Trophoblast cell (in vitro differentiated cells and primary cell): Measurements from ENCODE around the gene CLPSL1.
A peak's percentile ranks its signal among the peaks of the same experiment; 100 is the strongest.

Experiments
- DNase-seq, 2 donors: peaks; one replicate each; pipeline ENCODE4 v3.0.0-alpha.2; 2016
- H2AFZ ChIP-seq: 2 replicates; pipeline ENCODE4 v1.6.1; 2013; ENCODE audit warnings: low read length, moderate library complexity, mild to moderate bottlenecking; ENCODE audit not compliant: insufficient read depth, poor library complexity
- H2AK5ac ChIP-seq: 2 replicates; pipeline ENCODE4 v1.6.1; 2013; ENCODE audit warnings: mild to moderate bottlenecking, low read length
- H2BK120ac ChIP-seq: 2 replicates; pipeline ENCODE4 v1.6.1; 2013; ENCODE audit warnings: low read length, mild to moderate bottlenecking, moderate library complexity; ENCODE audit not compliant: insufficient read depth, poor library complexity
- H2BK12ac ChIP-seq: 2 replicates; pipeline ENCODE4 v1.6.1; 2013; ENCODE audit warnings: mild to moderate bottlenecking, low read length, moderate library complexity
- H2BK5ac ChIP-seq: 2 replicates; pipeline ENCODE4 v1.6.1; 2013; ENCODE audit warnings: low read length, low read depth, moderate library complexity, mild to moderate bottlenecking; ENCODE audit not compliant: poor library complexity
- H3K14ac ChIP-seq: 2 replicates; pipeline ENCODE4 v1.6.1; 2013; ENCODE audit warnings: mild to moderate bottlenecking, low read length
- H3K18ac ChIP-seq: 2 replicates; pipeline ENCODE4 v1.6.1; 2013; ENCODE audit warnings: mild to moderate bottlenecking, low read length
- H3K23ac ChIP-seq: 2 replicates; pipeline ENCODE4 v1.6.1; 2013; ENCODE audit warnings: low read length
- H3K27ac ChIP-seq: 2 replicates; pipeline ENCODE4 v1.5.1; 2013; ENCODE audit warnings: low read depth, mild to moderate bottlenecking, inconsistent platforms, low read length, moderate library complexity
- H3K27me3 ChIP-seq: 2 replicates; pipeline ENCODE4 v1.6.1; 2013; ENCODE audit warnings: inconsistent platforms, mild to moderate bottlenecking, low read length, moderate library complexity; ENCODE audit not compliant: insufficient read depth
- H3K36me3 ChIP-seq, 2 experiments: 1 replicate in 1 of 2; 2 replicates in 1 of 2; pipeline ENCODE4 v1.6.1; 2013; ENCODE audit warnings: low read length in 2 of 2, mild to moderate bottlenecking in 2 of 2, moderate library complexity in 1 of 2; ENCODE audit not compliant: insufficient read depth in 2 of 2, control insufficient read depth in 1 of 2
- H3K4ac ChIP-seq: 2 replicates; pipeline ENCODE4 v1.6.1; 2013; ENCODE audit warnings: low read depth, mild to moderate bottlenecking, low read length, moderate library complexity
- H3K4me1 ChIP-seq, 2 experiments: 1 replicate in 1 of 2; 2 replicates in 1 of 2; pipeline ENCODE4 v1.6.1; 2013; ENCODE audit warnings: low read length in 2 of 2, mild to moderate bottlenecking in 2 of 2, moderate library complexity in 1 of 2; ENCODE audit not compliant: insufficient read depth in 2 of 2, control insufficient read depth in 1 of 2
- H3K4me2 ChIP-seq: 2 replicates; pipeline ENCODE4 v1.6.1; 2013; ENCODE audit warnings: inconsistent platforms, mild to moderate bottlenecking, low read length, moderate library complexity
- H3K4me3 ChIP-seq: 2 replicates; pipeline ENCODE4 v1.5.1; 2013; ENCODE audit warnings: mild to moderate bottlenecking, low read depth, low read length, inconsistent platforms
- H3K79me1 ChIP-seq: one replicate; pipeline ENCODE4 v1.6.1; 2013; ENCODE audit warnings: low read length
- H3K79me2 ChIP-seq: 2 replicates; pipeline ENCODE4 v1.6.1; 2013; ENCODE audit warnings: low read length, mild to moderate bottlenecking; ENCODE audit not compliant: control insufficient read depth, insufficient read depth, poor library complexity
- H3K9ac ChIP-seq: 2 replicates; pipeline ENCODE4 v1.6.1; 2013; ENCODE audit warnings: mild to moderate bottlenecking, low read length
- H3K9me3 ChIP-seq: 2 replicates; pipeline ENCODE4 v1.6.1; 2013; ENCODE audit warnings: low read depth, mild to moderate bottlenecking, control low read depth, inconsistent platforms, low read length; ENCODE audit not compliant: insufficient read depth
- H4K12ac ChIP-seq: 2 replicates; pipeline ENCODE4 v1.6.1; 2013; ENCODE audit warnings: low read depth, mild to moderate bottlenecking, low read length, moderate library complexity
- H4K8ac ChIP-seq: 2 replicates; pipeline ENCODE4 v1.6.1; 2013; ENCODE audit warnings: low read depth, mild to moderate bottlenecking, low read length, moderate library complexity
- H4K91ac ChIP-seq: one replicate; pipeline ENCODE4 v1.6.1; 2013; ENCODE audit warnings: low read depth, mild to moderate bottlenecking, low read length, moderate library complexity
- WGBS: extraction: QIAGEN DNeasy Blood & Tissue Kit; methylation state at CpG from one replicate; pipeline ENCODE4 v1.1.7; 2013; ENCODE audit warnings: missing lambda C conversion rate; ENCODE audit not compliant: insufficient read length, insufficient coverage; ENCODE audit errors: extremely low coverage; 5-methylcytosine and 5-hydroxymethylcytosine counted together

The CLPSL1 gene

DNA sequence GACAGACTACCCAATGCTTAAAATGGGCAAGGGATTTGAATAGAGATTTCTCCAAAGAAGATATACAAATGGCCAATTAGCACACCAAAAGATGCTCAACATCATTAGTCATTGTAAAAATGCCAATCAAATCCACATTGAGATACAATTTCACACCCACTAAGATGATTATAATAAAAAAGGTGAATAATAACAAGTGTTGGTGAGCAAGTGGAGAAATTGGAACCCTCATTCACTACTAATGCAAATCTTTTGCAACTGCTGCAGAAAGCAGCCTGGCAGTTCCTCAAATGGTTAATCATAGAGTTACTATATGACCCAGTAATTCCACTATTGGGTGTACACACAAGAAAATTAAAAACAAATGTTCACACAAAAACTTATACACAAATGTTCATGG lies 36.7 kb downstream of the CLPSL1 start:
- Histone ChIP-seq H3K4me3 (no peak overlapping the region), H2BK5ac (no peak overlapping the region), H3K9me3 (no peaks in the 10 kb centered on the region)

DNA sequence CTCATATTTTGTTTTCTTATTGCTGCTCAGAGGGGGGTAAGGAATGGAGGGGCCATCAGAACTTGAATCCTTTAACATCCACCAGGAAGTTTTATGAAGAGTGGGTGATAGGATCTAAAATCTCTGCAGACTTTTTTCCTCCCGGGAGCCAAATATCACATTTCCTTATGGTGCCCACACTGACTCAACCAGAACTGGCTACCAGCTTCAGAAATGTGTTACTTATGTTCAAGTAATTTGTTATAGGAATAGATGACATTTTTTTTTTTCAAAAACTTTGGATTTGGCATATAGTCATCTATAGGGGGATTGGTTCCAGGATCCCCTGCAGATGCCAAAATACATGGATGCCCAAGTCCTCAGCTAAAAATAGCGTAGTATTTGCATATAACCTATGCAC lies 42.8 kb downstream of the CLPSL1 start:
- no peak overlapping the region for H2BK120ac ChIP-seq

More for the DNA sequence above, 36.7 kb downstream of the CLPSL1 start:
- H4K91ac ChIP-seq = no peak overlapping the region
- H2BK12ac ChIP-seq = no peak overlapping the region
- H2AFZ ChIP-seq = no peak overlapping the region
- no peak overlapping the region for H3K27ac ChIP-seq
- DNase-seq = no peak
- H3K4me2 ChIP-seq = no peak overlapping the region
- H2AK5ac ChIP-seq = no peak overlapping the region
- no peak overlapping the region for H3K9ac ChIP-seq
- H3K18ac ChIP-seq = no peak overlapping the region
- H4K8ac ChIP-seq = no peak overlapping the region
- no peaks in the 10 kb centered on the region for H3K27me3 ChIP-seq
- H3K23ac ChIP-seq = no peak overlapping the region
- no peaks in the 10 kb centered on the region for H3K4me1 ChIP-seq
- H3K4ac ChIP-seq = no peak overlapping the region
- H4K12ac ChIP-seq = no peak overlapping the region
- no peaks in the 10 kb centered on the region for H3K79me1 ChIP-seq
- H3K36me3 ChIP-seq = no peaks in the 10 kb centered on the region
- no peaks in the 10 kb centered on the region for H3K79me2 ChIP-seq
- no peak overlapping the region for H2BK120ac ChIP-seq
- H3K14ac ChIP-seq = no peak overlapping the region

DNA sequence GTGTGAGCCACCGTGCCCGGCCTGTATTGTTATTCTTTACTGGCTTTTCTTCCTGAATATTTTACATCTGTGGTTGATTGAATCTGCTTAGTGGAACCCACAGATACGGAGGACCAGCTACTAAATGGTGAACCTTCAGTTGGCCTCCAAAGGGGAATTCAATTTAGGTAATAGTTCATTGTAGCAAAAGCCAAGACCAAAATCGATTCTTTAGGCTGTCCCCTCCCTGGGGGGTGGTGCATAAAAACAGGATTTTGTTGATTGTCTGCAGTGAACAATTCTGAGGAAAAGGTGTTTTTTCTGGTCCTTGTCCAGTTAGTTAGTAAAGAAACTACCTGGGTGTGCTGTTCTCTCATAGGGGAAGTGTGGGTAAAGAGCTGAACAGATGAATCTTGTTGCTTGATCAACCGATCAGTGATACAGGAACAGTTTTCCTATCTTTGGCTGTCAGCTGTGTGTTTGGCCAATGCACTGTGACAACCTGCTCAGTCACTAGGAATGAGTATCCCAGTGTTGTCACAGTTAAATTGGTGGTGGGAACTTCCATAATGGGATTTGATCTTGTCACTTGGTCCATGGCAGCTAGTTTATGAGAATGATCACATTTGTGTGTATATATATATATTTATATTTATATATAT lies 43.9 kb downstream of the CLPSL1 start:
- Histone ChIP-seq H2BK12ac (no peak overlapping the region), H2AK5ac (no peak overlapping the region), H3K9ac (no peak overlapping the region), H3K79me2 (no peaks in the 10 kb centered on the region), H3K18ac (no peak overlapping the region), H3K14ac (no peak overlapping the region), H3K4me2 (no peak overlapping the region), H4K91ac (no peak overlapping the region), H3K4me1 (no peaks in the 10 kb centered on the region), H3K23ac (no peak overlapping the region), H2AFZ (no peak overlapping the region), H3K36me3 (no peaks in the 10 kb centered on the region), H3K4ac (no peak overlapping the region), H4K8ac (no peak overlapping the region), H4K12ac (no peak overlapping the region), H2BK120ac (no peak overlapping the region), H3K79me1 (no peaks in the 10 kb centered on the region), H3K9me3 (no peaks in the 10 kb centered on the region), H3K4me3 (no peak overlapping the region), H3K27ac (no peak overlapping the region), H2BK5ac (no peak overlapping the region), H3K27me3 (no peaks in the 10 kb centered on the region)
- no peak for DNase-seq
- WGBS = no CpG with 5 or more reads among the region's 5 CpGs

More for the DNA sequence above, 42.8 kb downstream of the CLPSL1 start:
- Histone ChIP-seq H4K91ac (no peak overlapping the region), H3K4me1 (no peaks in the 10 kb centered on the region), H3K79me2 (no peaks in the 10 kb centered on the region), H3K4me2 (no peak overlapping the region), H3K27ac (no peak overlapping the region), H3K36me3 (no peaks in the 10 kb centered on the region), H3K4ac (no peak overlapping the region), H2AK5ac (no peak overlapping the region), H3K23ac (no peak overlapping the region), H3K79me1 (no peaks in the 10 kb centered on the region), H3K9ac (no peak overlapping the region), H3K27me3 (no peaks in the 10 kb centered on the region), H4K8ac (no peak overlapping the region), H3K9me3 (no peaks in the 10 kb centered on the region), H2BK12ac (no peak overlapping the region), H3K4me3 (no peak overlapping the region), H4K12ac (no peak overlapping the region), H3K14ac (no peak overlapping the region), H2BK5ac (no peak overlapping the region), H3K18ac (no peak overlapping the region), H2AFZ (no peak overlapping the region)
- no peak for DNase-seq
- WGBS = no CpG with 5 or more reads among the region's 2 CpGs

DNA sequence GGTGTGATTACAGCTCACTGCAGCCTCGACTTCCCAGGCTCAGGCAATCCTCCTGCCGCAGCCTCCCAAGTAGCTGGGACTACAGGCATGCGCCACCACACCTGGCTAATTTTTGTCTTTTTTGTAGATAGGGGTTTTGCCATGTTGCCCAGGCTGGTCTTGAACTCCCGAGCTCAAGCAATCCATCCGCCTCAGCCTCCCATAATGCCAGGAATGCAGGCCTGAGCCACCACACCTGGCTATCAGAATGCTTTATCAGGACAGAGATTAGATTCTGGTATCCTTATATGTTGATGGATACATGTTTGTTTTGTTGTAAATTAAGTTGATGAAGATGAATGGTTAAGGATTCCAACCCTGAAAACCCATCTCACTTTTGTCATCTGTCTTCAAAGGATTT lies 48.5 kb downstream of the CLPSL1 start:
- no peak overlapping the region for H4K12ac ChIP-seq
- no peak overlapping the region for H3K4me3 ChIP-seq
- H4K8ac ChIP-seq = no peak overlapping the region
- H2BK120ac ChIP-seq = no peak overlapping the region
- H3K79me2 ChIP-seq = no peaks in the 10 kb centered on the region
- no peak overlapping the region for H3K14ac ChIP-seq
- H3K27me3 ChIP-seq = no peaks in the 10 kb centered on the region
- H3K23ac ChIP-seq = no peak overlapping the region
- no peak overlapping the region for H3K4ac ChIP-seq
- no peak overlapping the region for H2BK5ac ChIP-seq
- no CpG with 5 or more reads among the region's 5 CpGs for WGBS
- no peak overlapping the region for H2BK12ac ChIP-seq
- peaks cover 2 to 3% of the 10 kb centered on the region in 2 experiments for H3K36me3 ChIP-seq
- H3K9me3 ChIP-seq = no peaks in the 10 kb centered on the region
- no peaks in the 10 kb centered on the region for H3K4me1 ChIP-seq
- no peak overlapping the region for H4K91ac ChIP-seq
- no peak overlapping the region for H2AFZ ChIP-seq
- H3K79me1 ChIP-seq = no peaks in the 10 kb centered on the region
- no peak overlapping the region for H2AK5ac ChIP-seq
- H3K4me2 ChIP-seq = no peak overlapping the region
- no peak overlapping the region for H3K27ac ChIP-seq
- DNase-seq = peak; percentile 59 to 80
- no peak overlapping the region for H3K9ac ChIP-seq
- no peak overlapping the region for H3K18ac ChIP-seq
